H1 (cell line): ENCODE results near the gene TRAF1. TPM values are rescaled to one million over a fixed set of nuclear protein-coding genes. Genes with fewer than 3 reads are reported as not detected.

ENCODE experiments used
- CTCF ChIP-seq, 3 experiments: IDR thresholded peaks; 1 replicate in 2 of 3; 2 replicates in 1 of 3; pipeline versions ENCODE4 v1.5.1 to v1.6.1; 2011; ENCODE audit warnings: low read length in 3 of 3, mild to moderate bottlenecking in 3 of 3, inconsistent platforms in 2 of 3, low read depth in 1 of 3, moderate library complexity in 1 of 3; ENCODE audit not compliant: insufficient read depth in 1 of 3; ENCODE audit errors: control extremely low read depth in 1 of 3
- EP300 ChIP-seq, 2 experiments: IDR thresholded peaks; 1 replicate in 1 of 2; 2 replicates in 1 of 2; pipeline ENCODE4 v1.6.1; 2011 to 2012; ENCODE audit warnings: low read depth in 2 of 2, low read length in 2 of 2, mild to moderate bottlenecking in 2 of 2, borderline replicate concordance in 1 of 2, inconsistent platforms in 1 of 2, moderate library complexity in 1 of 2
- HDAC6 ChIP-seq: IDR thresholded peaks from one replicate; pipeline ENCODE4 v1.7.1; 2012; ENCODE audit warnings: low read depth, mild to moderate bottlenecking, inconsistent platforms, low read length, moderate library complexity
- NRF1 ChIP-seq: IDR thresholded peaks from 2 replicates; pipeline ENCODE4 v1.6.1; 2011; ENCODE audit warnings: mild to moderate bottlenecking, low read depth, low read length, improper control_type of control experiment
- SP4 ChIP-seq: IDR thresholded peaks from 2 replicates; pipeline ENCODE4 v1.6.1; 2012; ENCODE audit warnings: low read length, inconsistent platforms
- polyA plus RNA-seq, 7 experiments: library from polyadenylated mRNA; depleted of rRNA in 3 of 7; stranded (reverse) in 5 of 7; unstranded in 2 of 7; fragments of >200 nt in 5 of 7; fragments of 200-250 nt in 2 of 7; gene quantifications; 1 replicate in 5 of 7; 2 replicates in 1 of 7; 4 replicates in 1 of 7; pipeline versions ENCODE4 v1.2.1 to v1.2.3, GENCODE V29; 2011 to 2013; ENCODE audit warnings: missing spikeins in 2 of 7, mixed read lengths in 2 of 7
- total RNA-seq: library from RNA; stranded (reverse); fragmentation: NEBNext Ultra II Directional; extraction: Animal tissue kit (Norgen Biotek cat#: 25700); gene quantifications from 2 replicates; pipeline ENCODE4 v1.2.1, GENCODE V29; 2021

Gene TRAF1
- total and polyA plus RNA-seq, 2 of the 8 experiments (the other 6 are each of a cell fraction or from before 2014, with no cell fraction given): 1.6 to 3.2 TPM

GRCh38 chr9:120916991-120917880 lies 9.4 kb downstream of the TRAF1 start (continued):
- TF ChIP-seq CTCF (IDR thresholded peaks at IDR 0.05; ENCODE audit: control extremely low read depth in 1 of 3, insufficient read depth in 1 of 3, low read depth in 1 of 3, low read length in 3 of 3) (no peak), EP300 (IDR thresholded peaks at IDR 0.05; ENCODE audit: borderline replicate concordance in 1 of 2, low read depth in 2 of 2, low read length in 2 of 2) (no peak), NRF1 (no peak), SP4 (no peak), HDAC6 (no peak)
